GM12875 (cell line): ENCODE data around the gene TBX1.

Experiments used
- H3K4me3 ChIP-seq: one replicate; pipeline ENCODE4 v1.5.1; 2011; ENCODE audit warnings: low read depth, low read length, control low read depth
- TF ChIP-seq, protein P1 (sequence below): IDR thresholded peaks from 2 replicates; pipeline ENCODE4 v1.5.1; 2011; ENCODE audit warnings: low read depth, mild to moderate bottlenecking, control low read depth, inconsistent platforms, low read length, moderate library complexity, borderline replicate concordance; ENCODE audit not compliant: insufficient read depth

The TBX1 gene

DNA sequence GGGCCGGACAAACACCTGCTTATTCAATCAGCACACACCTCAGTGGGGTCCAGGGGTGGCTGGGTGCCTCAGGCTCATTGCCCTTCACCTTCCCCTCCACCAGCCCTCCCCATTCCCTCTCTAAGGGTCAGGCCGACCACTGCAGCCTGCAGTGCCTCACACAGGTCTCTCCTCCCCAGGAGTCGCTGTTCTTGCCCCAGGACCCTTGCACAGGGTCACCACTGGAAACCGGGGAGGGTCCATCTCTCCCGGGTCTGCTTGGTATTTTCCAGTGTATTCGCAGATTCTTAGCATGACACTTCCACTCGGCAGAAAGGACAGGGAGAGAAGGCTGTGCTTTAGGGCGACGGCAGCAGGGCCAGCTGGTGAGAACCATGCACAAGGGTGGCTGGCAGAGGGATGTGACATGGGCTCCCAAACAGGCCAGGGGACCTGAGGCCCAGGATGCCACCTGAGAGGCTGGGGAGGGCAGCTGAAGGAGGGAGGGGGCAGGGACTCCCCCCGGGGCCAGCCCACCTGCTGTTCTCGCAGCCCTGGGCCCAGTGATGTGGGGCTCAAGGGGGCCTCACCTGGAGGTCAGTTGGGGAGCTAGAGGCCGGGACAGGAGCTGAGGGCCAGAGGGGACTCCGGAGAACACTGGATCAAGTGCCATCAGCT lies 16.1 kb upstream of the TBX1 start:
- TF ChIP-seq, protein P1, sequence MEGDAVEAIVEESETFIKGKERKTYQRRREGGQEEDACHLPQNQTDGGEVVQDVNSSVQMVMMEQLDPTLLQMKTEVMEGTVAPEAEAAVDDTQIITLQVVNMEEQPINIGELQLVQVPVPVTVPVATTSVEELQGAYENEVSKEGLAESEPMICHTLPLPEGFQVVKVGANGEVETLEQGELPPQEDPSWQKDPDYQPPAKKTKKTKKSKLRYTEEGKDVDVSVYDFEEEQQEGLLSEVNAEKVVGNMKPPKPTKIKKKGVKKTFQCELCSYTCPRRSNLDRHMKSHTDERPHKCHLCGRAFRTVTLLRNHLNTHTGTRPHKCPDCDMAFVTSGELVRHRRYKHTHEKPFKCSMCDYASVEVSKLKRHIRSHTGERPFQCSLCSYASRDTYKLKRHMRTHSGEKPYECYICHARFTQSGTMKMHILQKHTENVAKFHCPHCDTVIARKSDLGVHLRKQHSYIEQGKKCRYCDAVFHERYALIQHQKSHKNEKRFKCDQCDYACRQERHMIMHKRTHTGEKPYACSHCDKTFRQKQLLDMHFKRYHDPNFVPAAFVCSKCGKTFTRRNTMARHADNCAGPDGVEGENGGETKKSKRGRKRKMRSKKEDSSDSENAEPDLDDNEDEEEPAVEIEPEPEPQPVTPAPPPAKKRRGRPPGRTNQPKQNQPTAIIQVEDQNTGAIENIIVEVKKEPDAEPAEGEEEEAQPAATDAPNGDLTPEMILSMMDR: no peak

DNA sequence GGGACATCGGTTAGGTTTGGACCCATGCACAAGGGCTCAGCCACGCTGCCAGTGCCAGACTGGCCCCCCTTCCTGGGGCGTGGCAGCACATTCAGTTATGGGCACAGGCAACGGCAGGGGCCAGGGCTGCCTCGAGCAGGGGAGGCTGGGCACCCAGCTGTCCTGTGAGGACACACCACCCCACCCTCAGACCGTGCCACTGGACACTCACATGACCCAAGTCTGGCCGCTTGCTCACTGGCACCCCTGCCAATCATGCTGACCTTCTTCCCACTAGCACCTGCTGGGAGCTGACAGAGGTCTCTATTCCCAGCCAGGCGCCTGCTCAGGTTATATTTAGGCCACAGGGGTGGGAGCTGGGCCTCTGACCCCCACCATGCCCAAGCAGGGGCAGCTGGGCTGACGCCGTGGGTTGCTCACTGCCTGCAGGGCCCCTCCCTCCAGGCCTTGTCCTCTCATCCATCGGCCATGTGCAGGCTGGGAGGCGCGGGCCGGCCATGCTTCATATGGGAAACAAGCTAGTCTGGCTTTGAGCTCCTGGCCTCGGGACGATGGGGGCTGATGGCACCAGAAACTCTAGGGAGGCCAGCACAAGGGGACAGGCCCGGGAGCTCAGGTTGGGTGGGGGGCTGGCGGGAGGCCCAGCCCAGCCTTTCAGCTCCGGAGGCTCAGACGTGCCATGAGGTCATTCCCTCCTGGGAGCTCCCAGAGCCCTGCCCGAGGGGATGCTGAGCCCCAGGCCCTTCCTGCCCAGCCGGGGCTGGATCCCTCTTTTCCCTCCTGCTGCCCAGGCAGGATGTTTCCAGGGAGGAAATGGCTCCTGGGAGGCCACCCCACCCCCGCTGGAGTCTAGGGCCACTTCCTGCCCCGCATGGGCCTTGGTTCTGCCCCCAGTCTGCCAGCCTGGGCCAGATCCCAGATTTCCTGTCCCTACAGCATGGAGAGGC lies 15.2 kb upstream of the TBX1 start:
- TF ChIP-seq, protein P1: no peak
- no peak overlapping the region for H3K4me3 ChIP-seq

More for the DNA sequence above, 16.1 kb upstream of the TBX1 start:
- no peak overlapping the region for H3K4me3 ChIP-seq

DNA sequence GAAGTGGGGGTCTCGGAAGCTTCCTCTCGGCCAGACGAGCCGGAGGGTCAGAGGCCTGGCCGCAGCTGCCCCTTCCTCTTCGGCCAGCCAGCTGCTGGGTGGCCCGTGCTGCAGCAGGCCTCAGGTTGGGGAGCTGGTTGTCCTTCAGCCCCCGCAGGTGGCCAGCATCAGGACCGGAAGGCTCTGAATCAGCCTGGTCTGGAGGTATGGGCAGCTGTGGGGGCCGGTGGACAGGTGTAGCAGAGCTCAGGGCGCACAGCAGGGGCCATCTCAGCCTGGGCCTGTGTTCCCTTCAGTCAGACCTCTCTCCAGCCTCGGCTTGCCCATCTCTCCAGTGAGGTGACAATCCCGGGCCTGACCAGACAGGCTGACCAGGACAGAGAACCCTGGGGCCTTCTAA lies 13.9 kb upstream of the TBX1 start:
- TF ChIP-seq, protein P1: no peak

DNA sequence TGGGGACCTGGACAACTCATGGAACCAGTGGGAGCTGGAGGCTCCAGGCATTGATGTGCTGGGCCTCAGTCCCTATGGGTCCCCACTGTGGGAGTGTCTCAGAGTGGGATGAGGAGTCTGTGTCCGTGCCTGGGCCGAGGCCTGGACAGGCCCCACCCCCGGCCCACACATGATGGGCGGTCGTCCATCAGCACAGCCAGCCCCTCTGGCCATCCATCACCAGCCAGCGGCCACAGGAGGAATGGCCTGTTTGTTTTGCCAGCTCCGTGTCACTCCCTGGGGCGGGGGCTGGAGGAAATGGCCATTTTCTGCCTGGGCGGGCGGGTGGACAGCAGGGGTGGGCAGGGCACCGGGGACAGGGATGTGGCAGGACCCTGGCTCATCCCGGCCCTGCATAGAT lies 13.0 kb upstream of the TBX1 start:
- no peak overlapping the region for H3K4me3 ChIP-seq
- TF ChIP-seq, protein P1: no peak

More for the DNA sequence above, 13.9 kb upstream of the TBX1 start:
- no peak overlapping the region for H3K4me3 ChIP-seq

DNA sequence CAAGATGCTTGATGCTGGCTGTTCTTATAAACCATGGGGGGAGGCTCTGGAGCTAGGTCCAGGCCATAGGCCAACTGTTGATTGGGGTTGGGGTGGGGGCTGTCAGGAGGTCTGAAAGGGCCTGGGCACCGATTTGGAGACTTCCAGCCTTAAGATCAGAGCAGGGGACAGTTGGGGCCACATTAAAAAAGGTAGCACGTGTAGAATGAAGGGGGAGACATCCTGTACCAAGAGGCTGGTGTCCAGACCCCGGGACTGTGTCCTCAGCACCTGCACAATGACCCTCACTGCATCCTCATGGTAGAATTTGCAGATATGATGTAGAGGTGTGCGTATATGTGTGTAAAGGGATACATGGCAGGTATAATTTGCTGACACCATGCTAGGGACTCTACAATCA lies 12.4 kb upstream of the TBX1 start:
- TF ChIP-seq, protein P1: no peak
- H3K4me3 ChIP-seq: no peak overlapping the region

DNA sequence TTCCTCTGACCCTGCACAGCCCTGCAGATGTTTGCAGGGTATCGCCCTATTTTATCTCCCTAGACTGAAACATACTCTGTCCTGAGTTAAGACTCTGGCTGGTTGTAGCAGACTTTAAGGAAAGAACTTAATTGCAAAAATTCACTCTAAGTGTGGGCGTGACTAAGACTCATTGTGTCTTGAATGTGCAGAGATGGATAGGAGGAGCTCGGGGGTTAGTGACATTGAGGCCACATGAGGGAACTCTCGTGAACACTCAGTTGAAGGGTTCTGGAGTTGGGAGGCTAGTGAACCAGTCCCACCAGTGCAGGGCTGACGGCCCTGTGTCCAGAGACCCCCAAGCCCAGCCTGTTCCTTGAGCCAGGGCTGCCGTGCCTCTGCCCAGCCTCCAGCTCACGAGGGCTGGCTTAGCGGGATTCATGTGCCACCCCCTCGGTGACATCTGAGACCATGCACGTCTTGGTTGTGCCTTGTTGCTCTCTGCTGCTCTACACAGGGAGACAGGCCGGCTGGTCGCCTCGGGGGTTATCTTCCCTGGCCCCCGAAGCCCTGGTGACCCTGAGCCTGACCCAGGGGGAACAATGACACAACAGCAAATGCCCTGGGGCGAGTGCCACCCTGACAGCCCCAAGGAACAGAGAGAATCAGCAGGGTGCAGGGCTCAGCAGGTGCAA lies 11.4 kb upstream of the TBX1 start:
- no peak overlapping the region for H3K4me3 ChIP-seq
- TF ChIP-seq, protein P1: no peak
